GM12892 (cell line): ENCODE results near the gene DDX31.

ENCODE experiments used
- POLR2A ChIP-seq: IDR thresholded peaks from 2 replicates; pipeline ENCODE4 v1.6.1; 2011; ENCODE audit warnings: low read depth, low read length, control low read depth
- POLR2AphosphoS5 ChIP-seq: IDR thresholded peaks from 2 replicates; pipeline ENCODE4 v1.6.1; 2011; ENCODE audit warnings: low read depth, low read length, control low read depth

DNA sequence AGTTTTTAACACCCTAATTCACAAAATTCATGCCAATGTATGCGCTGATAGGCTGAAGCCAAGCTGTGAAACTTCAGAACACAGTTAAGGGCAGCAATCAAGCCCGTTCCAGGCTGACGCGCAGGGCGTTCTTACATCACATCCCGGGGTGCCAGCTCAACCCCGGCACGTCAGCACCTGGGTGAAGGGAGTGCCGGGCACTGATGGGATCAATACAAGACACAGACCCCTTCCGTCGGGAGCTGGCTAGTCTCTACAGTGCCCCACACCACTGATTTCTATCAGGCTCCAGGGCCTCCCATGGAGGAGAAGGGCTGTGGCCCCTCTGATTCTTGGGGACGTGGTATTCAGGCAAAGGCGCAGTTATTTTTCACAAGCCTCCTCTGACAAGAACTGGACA is 75.4 kb downstream of the DDX31 start:
- TF ChIP-seq POLR2A (no peak), POLR2AphosphoS5 (no peak)
